PC-9 (cell line): ENCODE results near the gene PIBF1. TPM values are rescaled to one million over a fixed set of nuclear protein-coding genes. Genes with fewer than 3 reads are reported as not detected.

Source experiments
- BruUV-seq: library from RNA; stranded (reverse); fragments of 400-500 nt; replicated peaks from 2 replicates; lab custom pipeline; 2021; lab: Mats Ljungman, UMichigan
- CTCF ChIA-PET: fragments of 300-600 bp; sonication (Branson Sonifier 250); formaldehyde crosslinking; loops from one replicate; lab custom pipeline; 2022; ENCODE audit warnings: antibody characterized with exemption; lab: Charles Lee
- POLR2A ChIA-PET: fragments of 300-600 bp; sonication (Branson Sonifier 250); formaldehyde crosslinking; loops from one replicate; lab custom pipeline; 2022; ENCODE audit warnings: antibody characterized with exemption; ENCODE audit not compliant: unreplicated experiment; lab: Charles Lee
- DNase-seq, 2 experiments: peaks; one replicate each; pipeline versions ENCODE4 v3.0.0 to v3.0.0-alpha.2; 2015 to 2022; ENCODE audit warnings: mixed read lengths in 1 of 2
- H2AFZ ChIP-seq: fragments of 200-600 bp; sonication (generic); 2 replicates; pipeline ENCODE4 v1.8.1; 2017; ENCODE audit warnings: antibody characterized with exemption
- H3F3A ChIP-seq: fragments of 200-600 bp; sonication (generic); 2 replicates; pipeline ENCODE4 v1.8.1; 2017; ENCODE audit warnings: antibody characterized with exemption, mild to moderate bottlenecking, low read depth; ENCODE audit not compliant: insufficient read depth
- H3K27ac ChIP-seq: fragments of 200-600 bp; sonication (generic); 2 replicates; pipeline ENCODE4 v1.6.1; 2016; ENCODE audit warnings: mixed run types
- H3K27me3 ChIP-seq: fragments of 200-600 bp; sonication (generic); 2 replicates; pipeline ENCODE4 v1.6.1; 2016; ENCODE audit warnings: low read depth, mixed run types; ENCODE audit not compliant: insufficient read depth
- H3K36me3 ChIP-seq: fragments of 200-600 bp; sonication (generic); 2 replicates; pipeline ENCODE4 v1.6.1; 2016; ENCODE audit warnings: low read depth, mixed run types
- H3K4me1 ChIP-seq: fragments of 200-600 bp; sonication (generic); replicated peaks from 2 replicates; pipeline ENCODE4 v1.6.1; 2016; ENCODE audit warnings: mixed run types; ENCODE audit not compliant: insufficient read depth
- H3K4me2 ChIP-seq: fragments of 200-600 bp; sonication (generic); 2 replicates; pipeline ENCODE4 v1.6.1; 2017; ENCODE audit warnings: mixed run types
- H3K4me3 ChIP-seq: fragments of 200-600 bp; sonication (generic); 2 replicates; pipeline ENCODE4 v1.6.1; 2016; ENCODE audit warnings: mixed run types
- H3K79me2 ChIP-seq: fragments of 200-600 bp; sonication (generic); 2 replicates; pipeline ENCODE4 v1.6.1; 2017; ENCODE audit warnings: low read depth, mixed run types
- H3K9me2 ChIP-seq: fragments of 200-600 bp; sonication (generic); 2 replicates; pipeline ENCODE4 v1.8.1; 2017; ENCODE audit warnings: mild to moderate bottlenecking; ENCODE audit not compliant: insufficient read depth
- H3K9me3 ChIP-seq: fragments of 200-600 bp; sonication (generic); 2 replicates; pipeline ENCODE4 v1.8.1; 2016; ENCODE audit warnings: low read depth; ENCODE audit not compliant: insufficient read depth
- H4K20me1 ChIP-seq: fragments of 200-600 bp; sonication (generic); 2 replicates; pipeline ENCODE4 v1.8.1; 2017; ENCODE audit not compliant: insufficient read depth
- CTCF ChIP-seq: fragments of 200-600 bp; sonication (generic); conservative IDR thresholded peaks from 2 replicates; pipeline ENCODE4 v1.6.1; 2017; ENCODE audit warnings: mixed run types, antibody characterized with exemption, mild to moderate bottlenecking, moderate library complexity
- EZH2 ChIP-seq: fragments of 200-600 bp; sonication (generic); IDR thresholded peaks from 2 replicates; pipeline ENCODE4 v1.8.0; 2017; ENCODE audit warnings: antibody characterized with exemption, low read depth
- intact Hi-C: fragments of 100-400 bp; cut with micrococcal nuclease; formaldehyde crosslinking; loops from one replicate; pipeline ENCODE4 v1.10.0; 2022; ENCODE audit not compliant: unreplicated experiment
- total RNA-seq: library from RNA; stranded (reverse); gene quantifications from 2 replicates; pipeline ENCODE4 v1.2.3, GENCODE V29; 2021

The PIBF1 gene
- total RNA-seq, 1 experiment from 2014 or later: 20.3 TPM

- TSS peak; percentile 5 for BruUV-seq
- peaks cover 57% of the 10 kb centered on the region for H3K79me2 ChIP-seq
- H2AFZ ChIP-seq: peak within 1 kb of the TSS; percentile 70; the same call in 1 of the 2 replicates
These were observed 277.0 kb downstream of the PIBF1 start, which contains the start of gene KLF5 for GRCh38 chr13:73058736-73059459. TSS of gene KLF5 (plus strand) at chr13:73059005. CDS start at chr13:73059328, 323 bp downstream.

GRCh38 chr13:73059460-73060250 is 277.7 kb downstream of the PIBF1 start:
- no peaks in the 10 kb centered on the region for H4K20me1 ChIP-seq
- no peak overlapping the region for H2AFZ ChIP-seq
- peaks cover 52% of the 10 kb centered on the region for H3F3A ChIP-seq
- no peaks in the 10 kb centered on the region for H3K9me2 ChIP-seq
- H3K9me3 ChIP-seq: no peaks in the 10 kb centered on the region
- H3K27me3 ChIP-seq: no peaks in the 10 kb centered on the region
- H3K4me1 ChIP-seq: peaks cover 68% of the 10 kb centered on the region
- POLR2A ChIA-PET: interaction anchor here (0.6 to 1.2 kb wide), 4 partner anchors 42 to 647 kb away, joined by 3 to 37 read pairs (median 6); no protein-coding TSS in a partner anchor
- no TSS peak for BruUV-seq
- peaks cover 65% of the 10 kb centered on the region for H3K79me2 ChIP-seq
- H3K4me2 ChIP-seq: peak overlapping the region; percentile 92
- peak overlapping the region; percentile 96 for H3K27ac ChIP-seq
- H3K4me3 ChIP-seq: peak overlapping the region; percentile 89
- TF ChIP-seq EZH2 (no peak), CTCF (no peak)
- H3K36me3 ChIP-seq: peaks cover 38% of the 10 kb centered on the region
- CTCF ChIA-PET: interaction anchor here (0.6 to 0.7 kb wide), 2 partner anchors 108 to 278 kb away, joined by 3 to 5 read pairs; no protein-coding TSS in a partner anchor
- peak; percentile 60 to 73 for DNase-seq
- intact Hi-C loops: loop anchor here (2.0 to 10.0 kb wide), 7 partner anchors 79 to 643 kb away; partner anchors contain the start of genes DIS3 and PIBF1

More at GRCh38 chr13:73058736-73059459, 277.0 kb downstream of the PIBF1 start, which contains the start of gene KLF5:
- no peaks in the 10 kb centered on the region for H3K27me3 ChIP-seq
- peak; percentile 92 to 99 for DNase-seq
- no peaks in the 10 kb centered on the region for H3K9me2 ChIP-seq
- peak within 1 kb of the TSS; percentile 96 for H3K27ac ChIP-seq
- H3K9me3 ChIP-seq: no peaks in the 10 kb centered on the region
- H3K4me1 ChIP-seq: peaks cover 62% of the 10 kb centered on the region
- POLR2A ChIA-PET: interaction anchor here (0.6 to 1.2 kb wide), 5 partner anchors 10 to 644 kb away, joined by 3 to 9 read pairs (median 4); no protein-coding TSS in a partner anchor
- H3K4me3 ChIP-seq: peak within 1 kb of the TSS; percentile 89
- intact Hi-C loops: loop anchor here (1.0 to 5.0 kb wide), 4 partner anchors 188 to 368 kb away; partner anchors contain the start of genes DIS3 and PIBF1
- H3K4me2 ChIP-seq: peak within 1 kb of the TSS; percentile 92
- H3K36me3 ChIP-seq: peaks cover 30% of the 10 kb centered on the region
- TF ChIP-seq EZH2: no peak
- TF ChIP-seq CTCF: no peak
- H4K20me1 ChIP-seq: no peaks in the 10 kb centered on the region
- CTCF ChIA-PET: interaction anchor here (0.6 kb wide), 1 partner anchor 109 kb away, joined by 5 read pairs; no protein-coding TSS in a partner anchor
- peaks cover 45% of the 10 kb centered on the region for H3F3A ChIP-seq
